ENCODE results near the gene CRB2.

The CRB2 gene

GRCh38 chr9:123401879-123402513 lies 46.0 kb downstream of the CRB2 start:
- DNase-seq (ENCODE audit: low read depth in 1 of 2, low spot score in 1 of 2): no peak

DNA sequence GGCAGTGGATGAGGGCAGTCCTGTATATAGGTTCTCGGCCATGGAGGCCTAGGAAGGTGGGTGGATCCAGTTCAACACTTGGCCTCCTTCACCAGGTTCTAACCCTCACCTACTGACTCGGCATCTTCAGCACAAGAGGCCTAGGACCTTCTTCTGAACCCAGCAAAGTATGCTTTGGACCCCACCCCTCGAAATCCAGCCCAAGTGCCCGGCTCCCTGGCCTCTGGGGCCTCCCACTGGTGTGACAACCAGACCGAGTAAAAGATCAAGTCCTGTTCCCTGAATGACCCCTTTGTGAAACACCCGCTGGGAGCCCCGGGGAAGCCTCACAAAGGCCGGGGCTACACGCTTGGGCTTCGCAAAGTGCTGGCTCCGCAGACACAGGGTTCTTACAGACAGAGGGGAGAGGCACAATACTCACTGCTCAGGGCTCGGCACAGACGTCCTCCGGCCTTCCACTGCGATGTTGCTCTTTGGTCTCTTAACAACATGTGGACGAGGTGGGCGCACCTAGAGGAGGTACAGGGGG lies 47.0 kb downstream of the CRB2 start:
- DNase-seq (ENCODE audit: low read depth in 1 of 2, low spot score in 1 of 2): no peak

GRCh38 chr9:123406016-123406415 lies 50.0 kb downstream of the CRB2 start:
- no peak for DNase-seq (ENCODE audit: low read depth in 1 of 2, low spot score in 1 of 2)

GRCh38 chr9:123406691-123407216 lies 50.8 kb downstream of the CRB2 start:
- DNase-seq (ENCODE audit: low read depth in 1 of 2, low spot score in 1 of 2): no peak

DNA sequence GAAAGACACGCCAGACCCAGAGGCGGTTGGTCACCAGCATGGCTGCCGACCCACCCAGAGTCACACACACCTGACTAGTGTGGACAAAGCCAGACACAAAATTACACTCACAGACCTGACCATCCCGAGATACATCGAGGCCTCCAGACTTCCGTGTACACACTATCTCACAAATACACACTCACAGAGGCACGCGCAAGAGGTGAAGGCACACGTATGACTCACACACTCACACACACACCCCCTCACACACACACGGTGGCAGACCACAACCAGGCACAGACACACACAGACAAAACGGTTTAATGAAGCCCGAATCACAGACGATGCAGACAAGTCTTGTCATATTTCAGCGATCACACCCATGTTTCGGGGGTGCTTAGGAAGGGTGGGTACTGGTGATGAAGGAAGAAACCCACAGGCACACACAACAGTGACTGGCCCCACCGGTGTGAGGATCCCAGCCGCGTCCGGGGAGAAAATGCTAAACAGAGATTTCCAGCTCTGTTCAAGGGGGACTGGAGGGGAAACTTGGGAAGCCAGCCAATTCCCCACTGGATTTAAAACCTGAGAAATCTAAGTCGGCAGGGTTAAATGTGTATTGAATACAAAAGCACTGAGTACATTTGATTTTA lies 51.3 kb downstream of the CRB2 start:
- DNase-seq (ENCODE audit: low read depth in 1 of 2, low spot score in 1 of 2): no peak

- DNase-seq (ENCODE audit: low read depth in 1 of 2, low spot score in 1 of 2): no peak
These were observed 52.6 kb downstream of the CRB2 start for GRCh38 chr9:123408313-123409262.

- DNase-seq (ENCODE audit: low read depth in 1 of 2, low spot score in 1 of 2): no peak
These were observed 54.4 kb downstream of the CRB2 start for GRCh38 chr9:123410281-123410910.

DNA sequence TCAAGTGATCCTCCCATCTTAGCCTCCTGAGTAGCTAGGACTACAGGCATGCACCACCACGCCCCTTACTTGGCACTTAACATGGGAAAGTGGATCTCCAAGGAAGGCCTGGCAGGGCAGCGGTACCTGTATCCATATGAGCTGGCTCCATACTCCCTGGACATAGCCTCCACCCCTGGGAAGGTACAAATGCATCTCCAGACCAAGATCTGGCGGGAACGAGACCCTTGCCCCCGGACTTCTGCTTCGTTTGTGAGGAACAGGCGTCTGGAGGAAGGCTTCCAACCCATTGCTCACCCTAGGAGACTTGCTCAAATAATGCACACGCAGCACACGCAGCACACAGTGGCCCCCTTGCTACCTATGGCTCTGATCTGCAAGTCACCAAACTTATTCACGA lies 55.2 kb downstream of the CRB2 start:
- no peak for DNase-seq (ENCODE audit: low read depth in 1 of 2, low spot score in 1 of 2)

- no peak for DNase-seq (ENCODE audit: low read depth in 1 of 2, low spot score in 1 of 2)
These were observed 55.6 kb downstream of the CRB2 start for GRCh38 chr9:123411636-123412035.

DNA sequence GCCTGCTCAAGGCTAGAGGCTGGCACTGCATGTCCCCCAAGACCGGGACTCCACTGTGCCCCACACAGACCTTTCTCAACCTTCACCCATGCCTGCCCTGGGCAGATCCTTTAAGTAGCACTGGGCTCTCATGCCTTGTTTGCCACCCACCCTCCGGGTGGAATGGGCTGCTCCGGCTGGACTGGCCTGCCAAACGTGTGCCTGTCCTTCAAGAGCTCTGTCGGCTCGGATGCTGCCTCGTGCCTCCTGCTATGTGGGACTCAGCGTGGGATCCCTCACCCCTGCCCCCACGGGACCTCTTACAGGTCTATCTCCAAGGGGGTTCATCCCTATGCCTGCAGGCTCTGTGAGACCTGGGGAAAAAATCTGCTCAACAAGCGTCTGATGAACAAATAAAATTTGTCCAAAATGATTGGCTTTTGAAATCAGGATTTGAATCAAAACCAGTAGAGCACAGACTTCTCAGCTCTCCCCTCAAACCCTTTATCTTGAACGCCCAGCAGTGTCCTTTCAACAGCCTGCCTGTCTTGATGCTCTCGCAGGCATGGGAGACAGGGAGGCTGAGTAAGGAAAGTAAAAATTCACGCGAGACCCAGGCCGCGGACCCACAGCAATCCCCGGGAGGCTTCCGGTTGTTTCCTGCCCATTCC lies 56.3 kb downstream of the CRB2 start:
- no peak for DNase-seq (ENCODE audit: low read depth in 1 of 2, low spot score in 1 of 2)

GRCh38 chr9:123414204-123414603 lies 58.2 kb downstream of the CRB2 start:
- DNase-seq (ENCODE audit: low read depth in 1 of 2, low spot score in 1 of 2): no peak

- no peak for DNase-seq (ENCODE audit: low read depth in 1 of 2, low spot score in 1 of 2)
These were observed 59.2 kb downstream of the CRB2 start for GRCh38 chr9:123414936-123415930.

DNA sequence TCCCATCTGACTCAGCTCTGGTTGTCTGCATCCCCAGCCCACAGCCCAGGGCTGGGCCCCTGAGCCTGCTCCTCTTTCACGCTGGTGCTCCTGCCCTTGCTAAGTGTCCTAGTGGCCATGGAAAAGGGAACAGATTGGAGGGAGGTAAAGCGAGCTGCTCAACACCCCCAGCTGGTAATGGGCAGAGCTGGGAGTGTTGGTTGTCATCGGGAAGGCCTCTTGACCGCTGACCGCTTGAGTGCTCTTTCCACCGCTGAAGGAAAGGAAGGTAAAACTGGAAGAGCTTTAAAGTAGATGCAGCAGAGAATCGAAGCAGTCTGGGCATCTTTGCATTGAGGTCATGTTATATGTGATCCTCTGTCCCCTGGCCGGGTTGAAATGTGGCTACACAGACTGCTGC lies 60.2 kb downstream of the CRB2 start:
- no peak for DNase-seq (ENCODE audit: low read depth in 1 of 2, low spot score in 1 of 2)

GRCh38 chr9:123417289-123418051 lies 61.5 kb downstream of the CRB2 start:
- no peak for DNase-seq (ENCODE audit: low read depth in 1 of 2, low spot score in 1 of 2)

GRCh38 chr9:123418052-123418430 lies 62.0 kb downstream of the CRB2 start:
- no peak for DNase-seq (ENCODE audit: low read depth in 1 of 2, low spot score in 1 of 2)

- DNase-seq (ENCODE audit: low read depth in 1 of 2, low spot score in 1 of 2): no peak
These were observed 62.5 kb downstream of the CRB2 start for GRCh38 chr9:123418506-123418905.

- no peak for DNase-seq (ENCODE audit: low read depth in 1 of 2, low spot score in 1 of 2)
These were observed 63.1 kb downstream of the CRB2 start for GRCh38 chr9:123419091-123419490.

- no peak for DNase-seq (ENCODE audit: low read depth in 1 of 2, low spot score in 1 of 2)
These were observed 64.0 kb downstream of the CRB2 start for GRCh38 chr9:123419721-123420591.
